HepG2 (cell line): Measurements from ENCODE around the gene ZNF132. TPM values are rescaled to one million over a fixed set of nuclear protein-coding genes. Genes with fewer than 3 reads are reported as not detected.

Source experiments
- polyA plus RNA-seq, 8 experiments: library from polyadenylated mRNA; depleted of rRNA in 3 of 8; stranded (reverse) in 7 of 8; unstranded in 1 of 8; fragments of >200 nt; fragmentation: Illumina TruSeq in 4 of 8; extraction: Trizol in 4 of 8; gene quantifications; 2 replicates each; pipeline versions ENCODE4 v1.2.1 to v1.2.3, GENCODE V29; 2011 to 2016; ENCODE audit warnings: low read depth in 4 of 8, missing spikeins in 1 of 8, mixed read lengths in 1 of 8; ENCODE audit not compliant: insufficient read depth in 1 of 8
- total RNA-seq, 5 experiments: library from RNA; depleted of rRNA; stranded (reverse); fragments of >200 nt; fragmentation: Illumina TruSeq; extraction: Trizol; gene quantifications; 2 replicates each; pipeline ENCODE4 v1.2.3, GENCODE V29; 2016; ENCODE audit warnings: low read depth in 1 of 5
- TF ChIP-seq, protein P1 (sequence below): sonication (generic); formaldehyde crosslinking; IDR thresholded peaks from 2 replicates; pipeline ENCODE4 v1.5.1; 2020; ENCODE audit warnings: mild to moderate bottlenecking, missing genetic modification reagents, moderate library complexity
- TF ChIP-seq, protein P2 (sequence below): sonication (generic); formaldehyde crosslinking; IDR thresholded peaks from 2 replicates; pipeline ENCODE4 v1.4.0; 2020; ENCODE audit warnings: missing genetic modification reagents, borderline replicate concordance
- TF ChIP-seq, protein P3 (sequence below): sonication (generic); formaldehyde crosslinking; IDR thresholded peaks from 2 replicates; pipeline ENCODE4 v1.4.0; 2020; ENCODE audit warnings: missing genetic modification reagents, borderline replicate concordance
- TF ChIP-seq, protein P4 (sequence below): sonication (generic); formaldehyde crosslinking; IDR thresholded peaks from 2 replicates; pipeline ENCODE4 v1.5.0; 2020; ENCODE audit warnings: mild to moderate bottlenecking, missing genetic modification reagents, borderline replicate concordance
- TF ChIP-seq, protein P5 (sequence below): sonication (generic); formaldehyde crosslinking; IDR thresholded peaks from 2 replicates; pipeline ENCODE4 v1.5.0; 2020; ENCODE audit warnings: mild to moderate bottlenecking, low read depth, missing genetic modification reagents, borderline replicate concordance

Gene ZNF132
- total and polyA plus RNA-seq, 2 of the 13 experiments (the other 11 are each of a cell fraction or from before 2014, with no cell fraction given), result not detected

DNA sequence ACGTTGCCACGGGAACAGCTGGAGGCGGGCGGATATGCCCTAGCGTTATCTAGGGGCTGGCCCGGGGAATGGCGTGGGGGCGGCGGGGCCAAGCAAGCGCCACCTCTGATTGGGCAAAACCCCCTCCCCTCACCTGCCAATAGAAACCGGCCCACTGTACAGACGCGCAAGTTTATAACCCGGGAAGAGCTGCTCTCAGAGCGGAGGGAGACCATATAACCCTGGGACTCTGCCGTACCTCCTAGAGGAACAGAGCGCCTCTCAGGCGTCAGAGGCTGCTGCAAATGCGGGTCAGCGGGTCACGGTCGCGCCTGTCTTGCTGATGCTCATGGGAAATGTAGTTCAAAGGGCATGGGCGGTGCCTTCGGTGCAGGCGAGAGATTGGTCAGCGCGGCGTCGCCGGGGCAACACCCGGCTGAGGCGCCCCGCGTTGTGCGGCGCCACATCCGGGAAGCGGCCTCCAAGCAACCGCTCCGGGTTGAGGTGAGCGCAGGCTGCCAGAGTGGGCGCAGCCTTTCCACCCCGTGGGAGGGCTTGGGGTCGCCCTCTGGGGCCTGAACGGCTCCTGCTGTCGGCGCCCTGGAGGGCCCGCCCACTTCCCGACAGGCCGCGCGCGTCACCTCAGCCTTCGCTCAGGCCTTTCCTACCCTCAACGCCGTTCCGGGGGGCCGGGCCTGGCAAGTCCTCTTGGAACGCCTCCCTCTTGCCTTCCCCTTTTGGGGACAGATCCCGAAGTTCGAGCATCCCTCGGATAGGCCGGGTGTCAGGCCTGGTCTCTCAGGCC is 36.0 kb upstream of the ZNF132 start, which contains the start of gene ZNF446 (continued):
- TF ChIP-seq, protein P1, sequence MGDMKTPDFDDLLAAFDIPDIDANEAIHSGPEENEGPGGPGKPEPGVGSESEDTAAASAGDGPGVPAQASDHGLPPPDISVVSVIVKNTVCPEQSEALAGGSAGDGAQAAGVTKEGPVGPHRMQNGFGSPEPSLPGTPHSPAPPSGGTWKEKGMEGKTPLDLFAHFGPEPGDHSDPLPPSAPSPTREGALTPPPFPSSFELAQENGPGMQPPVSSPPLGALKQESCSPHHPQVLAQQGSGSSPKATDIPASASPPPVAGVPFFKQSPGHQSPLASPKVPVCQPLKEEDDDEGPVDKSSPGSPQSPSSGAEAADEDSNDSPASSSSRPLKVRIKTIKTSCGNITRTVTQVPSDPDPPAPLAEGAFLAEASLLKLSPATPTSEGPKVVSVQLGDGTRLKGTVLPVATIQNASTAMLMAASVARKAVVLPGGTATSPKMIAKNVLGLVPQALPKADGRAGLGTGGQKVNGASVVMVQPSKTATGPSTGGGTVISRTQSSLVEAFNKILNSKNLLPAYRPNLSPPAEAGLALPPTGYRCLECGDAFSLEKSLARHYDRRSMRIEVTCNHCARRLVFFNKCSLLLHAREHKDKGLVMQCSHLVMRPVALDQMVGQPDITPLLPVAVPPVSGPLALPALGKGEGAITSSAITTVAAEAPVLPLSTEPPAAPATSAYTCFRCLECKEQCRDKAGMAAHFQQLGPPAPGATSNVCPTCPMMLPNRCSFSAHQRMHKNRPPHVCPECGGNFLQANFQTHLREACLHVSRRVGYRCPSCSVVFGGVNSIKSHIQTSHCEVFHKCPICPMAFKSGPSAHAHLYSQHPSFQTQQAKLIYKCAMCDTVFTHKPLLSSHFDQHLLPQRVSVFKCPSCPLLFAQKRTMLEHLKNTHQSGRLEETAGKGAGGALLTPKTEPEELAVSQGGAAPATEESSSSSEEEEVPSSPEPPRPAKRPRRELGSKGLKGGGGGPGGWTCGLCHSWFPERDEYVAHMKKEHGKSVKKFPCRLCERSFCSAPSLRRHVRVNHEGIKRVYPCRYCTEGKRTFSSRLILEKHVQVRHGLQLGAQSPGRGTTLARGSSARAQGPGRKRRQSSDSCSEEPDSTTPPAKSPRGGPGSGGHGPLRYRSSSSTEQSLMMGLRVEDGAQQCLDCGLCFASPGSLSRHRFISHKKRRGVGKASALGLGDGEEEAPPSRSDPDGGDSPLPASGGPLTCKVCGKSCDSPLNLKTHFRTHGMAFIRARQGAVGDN (CRISPR knock-in tag), result peak; percentile 90
- TF ChIP-seq, protein P2, sequence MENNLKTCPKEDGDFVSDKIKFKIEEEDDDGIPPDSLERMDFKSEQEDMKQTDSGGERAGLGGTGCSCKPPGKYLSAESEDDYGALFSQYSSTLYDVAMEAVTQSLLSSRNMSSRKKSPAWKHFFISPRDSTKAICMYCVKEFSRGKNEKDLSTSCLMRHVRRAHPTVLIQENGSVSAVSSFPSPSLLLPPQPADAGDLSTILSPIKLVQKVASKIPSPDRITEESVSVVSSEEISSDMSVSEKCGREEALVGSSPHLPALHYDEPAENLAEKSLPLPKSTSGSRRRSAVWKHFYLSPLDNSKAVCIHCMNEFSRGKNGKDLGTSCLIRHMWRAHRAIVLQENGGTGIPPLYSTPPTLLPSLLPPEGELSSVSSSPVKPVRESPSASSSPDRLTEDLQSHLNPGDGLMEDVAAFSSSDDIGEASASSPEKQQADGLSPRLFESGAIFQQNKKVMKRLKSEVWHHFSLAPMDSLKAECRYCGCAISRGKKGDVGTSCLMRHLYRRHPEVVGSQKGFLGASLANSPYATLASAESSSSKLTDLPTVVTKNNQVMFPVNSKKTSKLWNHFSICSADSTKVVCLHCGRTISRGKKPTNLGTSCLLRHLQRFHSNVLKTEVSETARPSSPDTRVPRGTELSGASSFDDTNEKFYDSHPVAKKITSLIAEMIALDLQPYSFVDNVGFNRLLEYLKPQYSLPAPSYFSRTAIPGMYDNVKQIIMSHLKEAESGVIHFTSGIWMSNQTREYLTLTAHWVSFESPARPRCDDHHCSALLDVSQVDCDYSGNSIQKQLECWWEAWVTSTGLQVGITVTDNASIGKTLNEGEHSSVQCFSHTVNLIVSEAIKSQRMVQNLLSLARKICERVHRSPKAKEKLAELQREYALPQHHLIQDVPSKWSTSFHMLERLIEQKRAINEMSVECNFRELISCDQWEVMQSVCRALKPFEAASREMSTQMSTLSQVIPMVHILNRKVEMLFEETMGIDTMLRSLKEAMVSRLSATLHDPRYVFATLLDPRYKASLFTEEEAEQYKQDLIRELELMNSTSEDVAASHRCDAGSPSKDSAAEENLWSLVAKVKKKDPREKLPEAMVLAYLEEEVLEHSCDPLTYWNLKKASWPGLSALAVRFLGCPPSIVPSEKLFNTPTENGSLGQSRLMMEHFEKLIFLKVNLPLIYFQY, result no peak; the same call in 1 of the 2 replicates
- TF ChIP-seq, protein P3, sequence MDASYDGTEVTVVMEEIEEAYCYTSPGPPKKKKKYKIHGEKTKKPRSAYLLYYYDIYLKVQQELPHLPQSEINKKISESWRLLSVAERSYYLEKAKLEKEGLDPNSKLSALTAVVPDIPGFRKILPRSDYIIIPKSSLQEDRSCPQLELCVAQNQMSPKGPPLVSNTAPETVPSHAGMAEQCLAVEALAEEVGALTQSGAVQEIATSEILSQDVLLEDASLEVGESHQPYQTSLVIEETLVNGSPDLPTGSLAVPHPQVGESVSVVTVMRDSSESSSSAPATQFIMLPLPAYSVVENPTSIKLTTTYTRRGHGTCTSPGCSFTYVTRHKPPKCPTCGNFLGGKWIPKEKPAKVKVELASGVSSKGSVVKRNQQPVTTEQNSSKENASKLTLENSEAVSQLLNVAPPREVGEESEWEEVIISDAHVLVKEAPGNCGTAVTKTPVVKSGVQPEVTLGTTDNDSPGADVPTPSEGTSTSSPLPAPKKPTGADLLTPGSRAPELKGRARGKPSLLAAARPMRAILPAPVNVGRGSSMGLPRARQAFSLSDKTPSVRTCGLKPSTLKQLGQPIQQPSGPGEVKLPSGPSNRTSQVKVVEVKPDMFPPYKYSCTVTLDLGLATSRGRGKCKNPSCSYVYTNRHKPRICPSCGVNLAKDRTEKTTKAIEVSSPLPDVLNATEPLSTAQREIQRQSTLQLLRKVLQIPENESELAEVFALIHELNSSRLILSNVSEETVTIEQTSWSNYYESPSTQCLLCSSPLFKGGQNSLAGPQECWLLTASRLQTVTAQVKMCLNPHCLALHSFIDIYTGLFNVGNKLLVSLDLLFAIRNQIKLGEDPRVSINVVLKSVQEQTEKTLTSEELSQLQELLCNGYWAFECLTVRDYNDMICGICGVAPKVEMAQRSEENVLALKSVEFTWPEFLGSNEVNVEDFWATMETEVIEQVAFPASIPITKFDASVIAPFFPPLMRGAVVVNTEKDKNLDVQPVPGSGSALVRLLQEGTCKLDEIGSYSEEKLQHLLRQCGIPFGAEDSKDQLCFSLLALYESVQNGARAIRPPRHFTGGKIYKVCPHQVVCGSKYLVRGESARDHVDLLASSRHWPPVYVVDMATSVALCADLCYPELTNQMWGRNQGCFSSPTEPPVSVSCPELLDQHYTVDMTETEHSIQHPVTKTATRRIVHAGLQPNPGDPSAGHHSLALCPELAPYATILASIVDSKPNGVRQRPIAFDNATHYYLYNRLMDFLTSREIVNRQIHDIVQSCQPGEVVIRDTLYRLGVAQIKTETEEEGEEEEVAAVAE, result peak; percentile 81
- TF ChIP-seq, protein P4, sequence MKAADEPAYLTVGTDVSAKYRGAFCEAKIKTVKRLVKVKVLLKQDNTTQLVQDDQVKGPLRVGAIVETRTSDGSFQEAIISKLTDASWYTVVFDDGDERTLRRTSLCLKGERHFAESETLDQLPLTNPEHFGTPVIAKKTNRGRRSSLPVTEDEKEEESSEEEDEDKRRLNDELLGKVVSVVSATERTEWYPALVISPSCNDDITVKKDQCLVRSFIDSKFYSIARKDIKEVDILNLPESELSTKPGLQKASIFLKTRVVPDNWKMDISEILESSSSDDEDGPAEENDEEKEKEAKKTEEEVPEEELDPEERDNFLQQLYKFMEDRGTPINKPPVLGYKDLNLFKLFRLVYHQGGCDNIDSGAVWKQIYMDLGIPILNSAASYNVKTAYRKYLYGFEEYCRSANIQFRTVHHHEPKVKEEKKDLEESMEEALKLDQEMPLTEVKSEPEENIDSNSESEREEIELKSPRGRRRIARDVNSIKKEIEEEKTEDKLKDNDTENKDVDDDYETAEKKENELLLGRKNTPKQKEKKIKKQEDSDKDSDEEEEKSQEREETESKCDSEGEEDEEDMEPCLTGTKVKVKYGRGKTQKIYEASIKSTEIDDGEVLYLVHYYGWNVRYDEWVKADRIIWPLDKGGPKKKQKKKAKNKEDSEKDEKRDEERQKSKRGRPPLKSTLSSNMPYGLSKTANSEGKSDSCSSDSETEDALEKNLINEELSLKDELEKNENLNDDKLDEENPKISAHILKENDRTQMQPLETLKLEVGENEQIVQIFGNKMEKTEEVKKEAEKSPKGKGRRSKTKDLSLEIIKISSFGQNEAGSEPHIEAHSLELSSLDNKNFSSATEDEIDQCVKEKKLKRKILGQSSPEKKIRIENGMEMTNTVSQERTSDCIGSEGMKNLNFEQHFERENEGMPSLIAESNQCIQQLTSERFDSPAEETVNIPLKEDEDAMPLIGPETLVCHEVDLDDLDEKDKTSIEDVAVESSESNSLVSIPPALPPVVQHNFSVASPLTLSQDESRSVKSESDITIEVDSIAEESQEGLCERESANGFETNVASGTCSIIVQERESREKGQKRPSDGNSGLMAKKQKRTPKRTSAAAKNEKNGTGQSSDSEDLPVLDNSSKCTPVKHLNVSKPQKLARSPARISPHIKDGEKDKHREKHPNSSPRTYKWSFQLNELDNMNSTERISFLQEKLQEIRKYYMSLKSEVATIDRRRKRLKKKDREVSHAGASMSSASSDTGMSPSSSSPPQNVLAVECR, result peak; percentile 96
- TF ChIP-seq, protein P5, sequence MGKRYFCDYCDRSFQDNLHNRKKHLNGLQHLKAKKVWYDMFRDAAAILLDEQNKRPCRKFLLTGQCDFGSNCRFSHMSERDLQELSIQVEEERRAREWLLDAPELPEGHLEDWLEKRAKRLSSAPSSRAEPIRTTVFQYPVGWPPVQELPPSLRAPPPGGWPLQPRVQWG, result no peak
